Kidney epithelial cell (primary cell): ENCODE data around the gene ABR. TPM values are rescaled to one million over a fixed set of nuclear protein-coding genes. Genes with fewer than 3 reads are reported as not detected.
A peak's percentile ranks its signal among the peaks of the same experiment; 100 is the strongest.

Source experiments
- DNase-seq: peaks from one replicate; pipeline ENCODE4 v3.0.0-alpha.2; 2010; ENCODE audit warnings: low read depth
- H3K27me3 ChIP-seq: 2 replicates; pipeline ENCODE4 v1.6.0; 2011; ENCODE audit warnings: low read length; ENCODE audit not compliant: control insufficient read depth, insufficient read depth
- H3K36me3 ChIP-seq: 2 replicates; pipeline ENCODE4 v1.5.1; 2011; ENCODE audit warnings: low read length; ENCODE audit not compliant: control insufficient read depth, insufficient read depth
- H3K4me3 ChIP-seq: 2 replicates; pipeline ENCODE4 v1.5.1; 2011; ENCODE audit warnings: low read depth, mild to moderate bottlenecking, control low read depth, low read length
- total RNA-seq: library from RNA; depleted of rRNA; stranded (reverse); fragments of >200 nt; gene quantifications from 2 replicates; pipeline ENCODE4 v1.2.3, GENCODE V29; 2015
- TF ChIP-seq, protein P1 (sequence below): IDR thresholded peaks from 2 replicates; pipeline ENCODE4 v1.5.1; 2011; ENCODE audit warnings: mild to moderate bottlenecking, moderate library complexity, low read length, control low read depth, inconsistent platforms; ENCODE audit not compliant: insufficient read depth, poor library complexity, severe bottlenecking

The ABR gene
- total RNA-seq, 1 donor from 2014 or later = 141 TPM

DNA sequence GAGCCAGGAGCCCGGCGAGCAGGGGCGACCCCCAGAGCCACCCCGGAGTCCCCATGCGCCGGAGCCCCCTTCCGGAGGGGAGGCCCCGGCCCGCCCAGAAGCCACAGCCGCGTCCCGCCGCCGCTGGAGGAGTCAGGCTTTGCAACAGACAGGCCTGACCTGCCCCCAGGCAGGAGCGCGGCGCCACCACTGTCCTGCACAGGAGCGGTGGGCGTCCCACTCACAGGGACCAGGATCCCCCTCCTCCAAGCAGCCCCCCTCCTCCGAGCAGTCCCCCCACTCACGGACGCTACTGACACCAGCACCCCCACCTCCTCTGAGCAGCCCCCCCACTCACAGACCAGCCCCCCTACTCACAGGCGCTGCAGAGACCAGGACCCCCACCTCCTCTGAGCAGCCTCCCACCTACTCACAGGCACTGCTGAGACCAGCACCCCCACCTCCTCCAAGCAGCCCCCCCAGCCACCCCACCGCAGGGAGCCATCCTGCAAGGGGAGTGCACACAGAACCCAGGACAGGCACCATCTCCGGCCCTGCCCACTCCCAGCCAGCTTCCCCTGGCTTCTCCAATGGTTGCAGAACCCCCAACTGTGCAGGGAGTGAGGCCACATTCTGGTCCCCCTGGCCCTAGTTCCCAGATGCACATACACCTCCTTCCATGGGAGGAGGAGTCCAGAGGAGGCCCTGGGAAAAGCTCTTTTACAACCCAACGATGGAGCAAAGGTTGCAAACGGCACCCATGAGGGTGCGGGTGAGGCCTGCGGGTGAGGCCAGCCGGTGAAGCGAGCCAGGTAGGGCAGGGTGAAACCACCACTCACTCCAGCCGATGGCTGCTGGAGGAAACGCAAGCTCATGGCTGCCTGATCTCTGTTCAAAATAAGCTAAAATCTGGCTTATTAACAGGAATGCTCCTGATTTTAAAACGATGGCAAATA, 69.9 kb downstream of the ABR start:
- Histone ChIP-seq H3K36me3 (no peaks in the 10 kb centered on the region), H3K4me3 (peak overlapping the region; percentile 75), H3K27me3 (no peaks in the 10 kb centered on the region)
- TF ChIP-seq, protein P1, sequence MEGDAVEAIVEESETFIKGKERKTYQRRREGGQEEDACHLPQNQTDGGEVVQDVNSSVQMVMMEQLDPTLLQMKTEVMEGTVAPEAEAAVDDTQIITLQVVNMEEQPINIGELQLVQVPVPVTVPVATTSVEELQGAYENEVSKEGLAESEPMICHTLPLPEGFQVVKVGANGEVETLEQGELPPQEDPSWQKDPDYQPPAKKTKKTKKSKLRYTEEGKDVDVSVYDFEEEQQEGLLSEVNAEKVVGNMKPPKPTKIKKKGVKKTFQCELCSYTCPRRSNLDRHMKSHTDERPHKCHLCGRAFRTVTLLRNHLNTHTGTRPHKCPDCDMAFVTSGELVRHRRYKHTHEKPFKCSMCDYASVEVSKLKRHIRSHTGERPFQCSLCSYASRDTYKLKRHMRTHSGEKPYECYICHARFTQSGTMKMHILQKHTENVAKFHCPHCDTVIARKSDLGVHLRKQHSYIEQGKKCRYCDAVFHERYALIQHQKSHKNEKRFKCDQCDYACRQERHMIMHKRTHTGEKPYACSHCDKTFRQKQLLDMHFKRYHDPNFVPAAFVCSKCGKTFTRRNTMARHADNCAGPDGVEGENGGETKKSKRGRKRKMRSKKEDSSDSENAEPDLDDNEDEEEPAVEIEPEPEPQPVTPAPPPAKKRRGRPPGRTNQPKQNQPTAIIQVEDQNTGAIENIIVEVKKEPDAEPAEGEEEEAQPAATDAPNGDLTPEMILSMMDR = peak; percentile 2
- DNase-seq = no peak

DNA sequence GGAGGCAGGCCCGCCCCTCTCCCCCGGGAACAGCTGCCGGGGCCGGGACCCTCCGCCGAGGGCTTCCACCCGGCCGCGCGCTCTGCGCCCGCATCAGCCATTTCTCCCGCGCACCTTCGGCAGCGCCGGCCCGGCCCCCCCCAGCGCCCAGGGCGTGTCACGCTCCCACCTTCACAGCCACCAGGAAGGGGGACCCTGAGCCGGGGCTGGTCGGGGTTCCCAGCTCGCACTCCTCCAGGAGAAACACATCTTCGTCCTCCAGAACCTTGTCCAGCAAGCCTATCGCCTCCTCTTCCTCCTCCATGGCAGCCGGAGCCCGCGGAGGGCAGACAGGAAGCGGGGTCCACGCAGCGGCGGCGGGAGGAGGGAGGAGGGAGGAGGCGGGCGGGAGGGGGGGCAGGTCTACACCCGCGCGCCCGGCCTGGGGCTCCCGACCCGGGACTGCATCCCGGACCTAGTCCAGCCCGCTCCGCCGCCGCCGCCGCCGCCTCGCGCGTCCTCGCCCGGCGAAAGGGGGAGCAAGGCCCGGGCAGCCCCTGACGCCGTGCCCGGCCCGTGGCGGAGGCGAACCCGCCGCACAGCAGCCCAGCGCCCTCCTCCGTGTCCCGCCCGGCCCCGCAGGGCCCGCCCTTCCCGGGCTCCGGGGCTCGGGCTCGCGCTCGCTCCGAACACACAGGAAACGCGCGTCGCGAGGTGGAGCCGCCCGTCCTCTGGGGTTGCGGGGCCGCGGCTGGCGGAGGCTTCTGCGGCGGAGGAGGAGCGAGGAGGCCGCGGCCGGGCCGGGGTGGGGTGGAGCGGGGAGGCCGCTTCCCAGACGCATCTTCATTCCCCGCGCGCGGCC, 70.8 kb downstream of the ABR start:
- H3K27me3 ChIP-seq = no peaks in the 10 kb centered on the region
- peak overlapping the region; percentile 75 for H3K4me3 ChIP-seq
- no peak for DNase-seq
- TF ChIP-seq, protein P1 = no peak
- no peaks in the 10 kb centered on the region for H3K36me3 ChIP-seq

DNA sequence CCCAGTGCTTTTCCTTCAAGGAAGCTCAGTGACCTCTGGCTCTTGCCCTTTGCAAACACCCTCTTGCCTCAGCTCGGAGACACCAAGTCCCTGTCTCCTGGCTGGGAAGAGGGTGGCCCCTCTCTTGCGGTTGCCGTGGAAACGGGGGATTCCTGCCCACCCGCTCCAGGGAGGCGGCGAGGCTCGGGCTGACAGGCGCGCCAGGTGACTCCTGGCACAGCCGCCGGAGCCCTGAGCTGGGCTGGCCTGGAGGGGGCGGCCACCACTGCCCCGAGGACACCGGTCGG, 71.4 kb downstream of the ABR start:
- TF ChIP-seq, protein P1 = no peak
- H3K27me3 ChIP-seq = no peaks in the 10 kb centered on the region
- no peak for DNase-seq
- no peaks in the 10 kb centered on the region for H3K36me3 ChIP-seq
- peak overlapping the region; percentile 75 for H3K4me3 ChIP-seq

DNA sequence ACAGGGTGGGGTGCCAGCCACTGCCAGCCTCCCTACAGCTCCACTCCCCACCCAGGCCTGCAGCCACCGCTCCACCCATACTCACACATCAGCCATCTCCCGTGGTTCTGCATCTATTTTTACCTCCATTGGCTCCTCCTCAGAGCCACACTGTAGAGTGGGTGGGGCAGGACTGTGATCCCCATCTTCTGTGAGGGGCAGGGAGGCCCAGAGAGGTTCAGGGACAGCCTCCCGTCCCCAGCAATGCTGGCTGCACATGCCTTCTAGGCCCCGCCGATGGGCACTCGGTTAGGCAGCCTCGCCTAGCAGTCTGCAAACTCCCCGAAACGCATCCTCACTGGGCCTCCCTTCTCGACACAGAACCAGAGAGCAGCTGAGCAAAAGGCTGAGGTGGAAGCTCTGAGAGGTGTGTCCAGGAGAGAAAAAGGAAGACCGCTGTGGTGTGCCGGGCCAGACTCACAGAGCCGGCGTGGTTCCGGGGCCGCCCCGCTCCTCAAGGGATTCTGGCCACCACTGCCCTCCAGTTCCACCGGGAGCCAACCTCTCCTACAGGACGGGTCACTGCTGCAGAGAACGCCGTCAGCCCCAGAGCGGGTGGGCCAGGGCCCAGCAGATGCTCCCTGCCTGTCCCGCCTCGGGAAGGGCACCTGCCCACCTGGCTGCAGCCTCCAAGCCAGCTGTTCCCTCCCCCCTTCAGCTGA, 71.9 kb downstream of the ABR start:
- TF ChIP-seq, protein P1 = no peak
- no peaks in the 10 kb centered on the region for H3K27me3 ChIP-seq
- DNase-seq = no peak
- H3K4me3 ChIP-seq = peak overlapping the region; percentile 75
- no peaks in the 10 kb centered on the region for H3K36me3 ChIP-seq

DNA sequence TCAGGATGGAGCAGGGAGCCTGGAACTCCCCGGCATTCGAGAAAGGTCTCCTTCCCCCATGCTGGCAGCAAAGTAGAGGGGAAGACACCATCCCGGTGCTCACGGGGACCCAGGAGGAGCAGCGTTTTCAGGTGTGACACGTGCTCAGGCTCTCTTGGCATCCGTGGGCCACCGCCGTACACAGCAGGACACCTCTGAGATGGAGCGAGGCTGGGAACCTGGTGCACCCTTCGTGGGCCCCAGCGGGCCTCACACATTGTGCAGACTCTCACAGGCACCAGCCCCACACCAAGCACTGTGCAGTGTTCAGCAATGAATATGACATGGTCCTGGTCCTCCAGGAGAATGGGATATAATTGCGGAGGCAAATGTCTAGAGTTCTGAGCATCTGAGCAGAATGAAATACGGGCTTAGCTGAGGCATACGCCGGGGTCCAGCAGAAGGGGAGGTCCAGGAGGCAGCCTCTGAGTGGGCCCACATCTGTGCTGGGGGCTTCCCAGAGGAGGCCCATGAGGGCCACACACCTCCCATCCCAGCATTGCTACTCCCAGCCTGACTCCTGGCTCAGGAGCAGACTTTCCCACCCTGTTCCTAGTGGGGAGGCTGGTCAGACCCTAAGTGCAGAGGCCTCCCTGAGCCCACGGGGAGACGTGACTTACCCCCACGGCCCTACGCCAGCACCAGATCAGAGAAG, 72.6 kb downstream of the ABR start:
- no peaks in the 10 kb centered on the region for H3K27me3 ChIP-seq
- no peak overlapping the region for H3K4me3 ChIP-seq
- no peaks in the 10 kb centered on the region for H3K36me3 ChIP-seq
- no peak for DNase-seq
- TF ChIP-seq, protein P1 = no peak
